Subcutaneous abdominal adipose tissue (tissue), 5 donors: ENCODE results near the gene OPCML.

Experiments used
- H3K27ac ChIP-seq: one replicate; pipeline ENCODE4 v1.7.0; 2013; ENCODE audit warnings: low read depth, mild to moderate bottlenecking, inconsistent platforms, low read length, moderate library complexity
- H3K27me3 ChIP-seq, 5 donors: one replicate each; pipeline ENCODE4 v1.7.0; 2013; ENCODE audit warnings: low read length in 5 of 5, inconsistent platforms in 1 of 5; ENCODE audit not compliant: control insufficient read depth in 5 of 5, insufficient read depth in 4 of 5
- H3K36me3 ChIP-seq, 5 donors: one replicate each; pipeline ENCODE4 v1.7.0; 2013; ENCODE audit warnings: low read length in 5 of 5; ENCODE audit not compliant: control insufficient read depth in 5 of 5, insufficient read depth in 5 of 5
- H3K4me1 ChIP-seq, 5 donors: one replicate each; pipeline ENCODE4 v1.7.0; 2013; ENCODE audit warnings: low read length in 5 of 5, mild to moderate bottlenecking in 3 of 5, moderate library complexity in 1 of 5; ENCODE audit not compliant: control insufficient read depth in 5 of 5, insufficient read depth in 5 of 5
- H3K4me3 ChIP-seq, 5 donors: one replicate each; pipeline ENCODE4 v1.7.0; 2013; ENCODE audit warnings: low read length in 5 of 5, low read depth in 1 of 5
- H3K9ac ChIP-seq, 5 donors: one replicate each; pipeline ENCODE4 v1.7.0; 2013; ENCODE audit warnings: low read length in 5 of 5, mild to moderate bottlenecking in 4 of 5, moderate library complexity in 3 of 5
- H3K9me3 ChIP-seq, 5 donors: one replicate each; pipeline ENCODE4 v1.7.0; 2013; ENCODE audit warnings: low read length in 5 of 5; ENCODE audit not compliant: control insufficient read depth in 5 of 5
- donor health status: healthy.
- donor health status: healthy.
- donor health status: healthy.
- donor health status: healthy.
- donor health status: healthy.

Gene OPCML

DNA sequence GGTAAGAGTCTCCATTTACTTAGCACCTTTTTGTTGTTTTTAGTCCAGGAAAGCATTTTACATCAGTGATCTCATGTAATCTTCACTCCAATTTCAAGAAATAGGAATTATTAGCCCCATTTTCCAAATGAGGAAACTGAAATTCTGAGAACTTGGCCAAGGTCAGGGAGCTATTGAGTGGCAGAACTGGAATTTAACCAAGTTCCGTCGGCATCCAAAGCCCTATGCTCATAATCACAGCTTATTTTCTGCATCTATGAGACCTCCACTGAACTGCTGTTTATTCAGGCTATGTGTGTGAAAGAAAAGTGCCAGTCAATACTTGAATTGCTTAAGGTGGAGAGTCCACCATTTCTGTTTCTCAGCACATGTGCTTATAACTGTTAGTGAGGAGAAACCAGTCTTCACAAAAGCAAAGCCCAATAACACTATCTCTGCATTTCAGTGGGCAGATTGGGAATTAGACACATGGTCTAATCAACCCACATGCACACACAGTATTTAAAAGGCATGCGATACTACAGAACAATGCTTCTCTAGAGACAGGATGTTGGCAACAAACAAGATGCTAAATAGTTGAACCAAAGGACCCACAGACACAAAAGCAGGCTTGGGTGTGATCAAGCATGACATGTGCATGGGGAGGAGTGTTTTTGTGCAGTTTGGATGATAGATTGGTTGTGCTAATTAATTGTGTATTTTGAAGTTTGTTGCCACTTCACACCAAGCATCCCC is 780.6 kb downstream of the OPCML start:
- Histone ChIP-seq H3K27ac (no peak overlapping the region), H3K4me1 (no peaks in the 10 kb centered on the region), H3K9me3 (peaks cover 0 to 2% (median 0%) of the 10 kb centered on the region in 5 donors), H3K27me3 (no peaks in the 10 kb centered on the region), H3K36me3 (no peaks in the 10 kb centered on the region), H3K4me3 (no peak overlapping the region), H3K9ac (no peak overlapping the region)

DNA sequence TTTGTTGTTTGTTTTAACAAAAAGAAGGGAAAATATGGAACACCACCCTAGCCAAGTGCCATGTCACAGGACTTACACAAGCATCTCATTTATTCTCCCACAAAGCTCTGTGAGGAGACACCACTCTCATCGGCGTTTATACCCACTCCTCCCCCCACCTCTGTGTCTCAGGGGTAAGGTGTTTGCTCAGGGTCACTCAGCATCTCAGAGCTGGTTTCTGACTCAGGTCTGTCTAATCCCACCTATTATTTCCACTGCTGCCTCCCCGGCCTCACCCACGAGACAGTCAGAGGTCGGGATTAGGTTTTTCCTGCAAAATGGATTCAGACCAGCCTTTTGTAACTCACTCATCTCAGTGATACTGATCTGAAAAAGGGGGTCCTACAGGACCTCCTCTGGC is 786.0 kb downstream of the OPCML start:
- H3K9ac ChIP-seq: no peak overlapping the region
- H3K27me3 ChIP-seq: no peaks in the 10 kb centered on the region
- H3K27ac ChIP-seq: no peak overlapping the region
- H3K36me3 ChIP-seq: no peaks in the 10 kb centered on the region
- no peaks in the 10 kb centered on the region for H3K4me1 ChIP-seq
- H3K4me3 ChIP-seq: no peak overlapping the region
- H3K9me3 ChIP-seq: no peaks in the 10 kb centered on the region

DNA sequence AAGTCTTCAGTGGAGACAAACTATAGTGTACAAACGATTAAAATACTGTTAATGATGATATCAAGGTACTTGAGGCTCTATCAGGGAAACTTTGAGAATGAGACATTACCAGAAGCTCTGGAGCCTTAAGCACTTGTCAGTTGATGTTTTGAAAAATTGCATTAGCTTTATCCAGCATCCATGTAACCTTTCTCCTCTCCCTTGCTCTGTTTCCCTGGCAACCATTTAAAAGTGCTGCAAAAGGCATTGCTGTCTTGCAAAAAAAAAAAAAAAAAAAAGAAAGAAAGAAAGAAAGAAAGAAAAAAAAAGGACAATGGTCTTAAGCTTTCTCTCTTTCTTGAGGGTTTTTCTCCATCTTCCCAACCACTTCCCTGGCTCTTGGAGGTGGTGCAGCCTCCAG is 787.0 kb downstream of the OPCML start:
- Histone ChIP-seq H3K9ac (no peak overlapping the region), H3K9me3 (no peaks in the 10 kb centered on the region), H3K27ac (no peak overlapping the region), H3K27me3 (no peaks in the 10 kb centered on the region), H3K4me3 (no peak overlapping the region), H3K36me3 (no peaks in the 10 kb centered on the region), H3K4me1 (no peaks in the 10 kb centered on the region)

DNA sequence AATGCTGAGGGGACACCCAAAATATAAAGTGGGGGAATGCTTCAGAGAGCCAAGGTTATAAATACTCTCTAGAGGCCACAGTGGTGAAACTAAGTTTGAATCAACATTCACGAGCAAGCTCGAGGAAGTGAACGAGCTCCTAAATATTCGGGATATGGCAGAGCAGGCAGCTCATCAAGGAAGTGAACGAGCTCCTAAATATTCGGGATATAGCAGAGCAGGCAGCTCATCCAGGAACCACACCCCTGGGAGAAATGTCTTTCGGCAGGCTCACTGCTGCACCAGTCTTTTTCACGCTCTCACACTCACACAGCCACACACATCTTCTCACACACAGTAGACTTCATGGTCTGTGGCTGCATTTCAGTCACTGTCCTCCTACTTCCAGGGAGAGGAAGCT is 787.5 kb downstream of the OPCML start:
- H3K4me3 ChIP-seq: no peak overlapping the region
- H3K27me3 ChIP-seq: no peaks in the 10 kb centered on the region
- no peak overlapping the region for H3K27ac ChIP-seq
- H3K9me3 ChIP-seq: no peaks in the 10 kb centered on the region
- H3K36me3 ChIP-seq: no peaks in the 10 kb centered on the region
- H3K9ac ChIP-seq: no peak overlapping the region
- no peaks in the 10 kb centered on the region for H3K4me1 ChIP-seq

DNA sequence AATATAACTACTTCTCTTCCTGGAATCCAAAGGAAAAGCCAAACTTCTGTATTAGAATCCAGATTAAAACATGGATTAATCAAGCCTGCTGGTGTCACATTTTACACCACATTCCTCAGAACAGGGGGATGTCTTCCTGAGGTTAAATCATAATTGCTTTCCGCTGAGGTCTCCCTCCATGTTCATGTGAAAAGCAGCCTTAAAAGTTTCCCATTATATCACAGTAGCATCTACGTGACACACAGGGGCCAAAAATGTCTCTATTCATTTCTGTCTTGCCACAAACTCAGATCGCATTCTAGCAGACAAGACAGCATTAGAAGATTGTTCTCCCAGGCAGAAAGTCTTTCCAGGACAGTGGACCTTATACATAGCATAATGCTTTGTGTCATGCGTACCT is 788.7 kb downstream of the OPCML start:
- no peak overlapping the region for H3K4me3 ChIP-seq
- no peaks in the 10 kb centered on the region for H3K9me3 ChIP-seq
- H3K27me3 ChIP-seq: no peaks in the 10 kb centered on the region
- H3K4me1 ChIP-seq: no peaks in the 10 kb centered on the region
- no peak overlapping the region for H3K27ac ChIP-seq
- H3K9ac ChIP-seq: no peak overlapping the region
- H3K36me3 ChIP-seq: no peaks in the 10 kb centered on the region

DNA sequence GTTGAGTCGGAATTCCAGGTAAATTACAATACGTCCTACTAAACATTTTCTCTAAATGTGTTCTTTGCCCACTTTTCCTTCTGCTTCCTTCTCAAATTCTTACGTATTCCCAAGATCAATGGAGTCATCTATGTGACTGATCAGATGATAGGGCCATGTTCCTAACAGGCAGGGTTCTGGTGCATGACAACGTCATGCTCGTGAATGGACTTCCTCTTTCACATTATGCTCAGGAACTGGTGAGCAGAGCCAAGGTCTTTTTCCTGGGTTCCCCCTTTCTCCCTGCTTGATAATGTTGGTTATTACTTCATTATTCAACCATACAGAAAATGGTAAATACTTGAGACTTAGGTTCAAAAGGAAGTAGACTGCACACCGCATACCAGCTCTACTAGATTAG is 789.4 kb downstream of the OPCML start:
- Histone ChIP-seq H3K4me3 (no peak overlapping the region), H3K27me3 (no peaks in the 10 kb centered on the region), H3K9me3 (no peaks in the 10 kb centered on the region), H3K4me1 (no peaks in the 10 kb centered on the region), H3K9ac (no peak overlapping the region), H3K36me3 (no peaks in the 10 kb centered on the region), H3K27ac (no peak overlapping the region)

DNA sequence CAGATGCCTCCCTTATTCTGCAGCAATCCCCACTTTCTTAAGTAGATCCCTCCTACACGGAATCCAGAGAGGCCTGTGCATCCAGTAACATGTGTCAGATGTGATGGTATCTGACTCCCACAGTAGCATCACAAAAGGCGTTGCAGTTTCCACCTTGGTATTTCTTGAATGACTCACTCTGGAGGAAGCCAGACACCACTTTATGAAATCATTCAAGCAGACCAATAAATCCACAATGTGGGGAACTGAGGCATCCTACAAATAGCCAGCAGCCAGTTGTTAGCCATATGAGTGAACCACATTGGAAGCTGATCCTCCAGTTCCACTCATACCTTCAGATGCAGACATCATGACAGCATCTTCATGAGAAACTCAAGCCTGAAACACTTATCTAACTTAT is 798.1 kb downstream of the OPCML start:
- Histone ChIP-seq H3K9me3 (no peaks in the 10 kb centered on the region), H3K27me3 (no peaks in the 10 kb centered on the region), H3K4me3 (no peak overlapping the region), H3K9ac (no peak overlapping the region), H3K4me1 (no peaks in the 10 kb centered on the region), H3K36me3 (no peaks in the 10 kb centered on the region), H3K27ac (no peak overlapping the region)

DNA sequence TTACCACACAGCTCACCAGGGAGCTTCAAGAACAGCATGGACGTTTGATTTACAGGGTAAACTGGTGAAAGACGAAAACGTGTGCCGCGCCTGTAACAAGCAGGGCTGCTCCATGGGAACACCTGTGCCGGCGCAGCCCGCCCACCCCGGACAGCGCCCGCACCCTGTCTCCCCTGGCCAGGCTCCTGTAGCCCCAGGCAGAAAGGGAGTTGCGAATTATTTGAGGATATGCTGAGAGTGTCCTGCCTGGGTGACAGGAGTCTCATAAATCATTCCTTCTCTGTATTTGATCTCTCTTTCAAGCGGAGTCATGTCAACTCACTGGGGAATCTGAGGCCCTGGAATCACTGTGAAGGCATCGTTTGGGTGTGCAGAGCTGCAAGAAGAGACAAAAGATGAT is 804.3 kb downstream of the OPCML start:
- no peaks in the 10 kb centered on the region for H3K4me1 ChIP-seq
- no peak overlapping the region for H3K4me3 ChIP-seq
- no peaks in the 10 kb centered on the region for H3K9me3 ChIP-seq
- no peak overlapping the region for H3K9ac ChIP-seq
- no peaks in the 10 kb centered on the region for H3K27me3 ChIP-seq
- no peaks in the 10 kb centered on the region for H3K36me3 ChIP-seq
- H3K27ac ChIP-seq: no peak overlapping the region

DNA sequence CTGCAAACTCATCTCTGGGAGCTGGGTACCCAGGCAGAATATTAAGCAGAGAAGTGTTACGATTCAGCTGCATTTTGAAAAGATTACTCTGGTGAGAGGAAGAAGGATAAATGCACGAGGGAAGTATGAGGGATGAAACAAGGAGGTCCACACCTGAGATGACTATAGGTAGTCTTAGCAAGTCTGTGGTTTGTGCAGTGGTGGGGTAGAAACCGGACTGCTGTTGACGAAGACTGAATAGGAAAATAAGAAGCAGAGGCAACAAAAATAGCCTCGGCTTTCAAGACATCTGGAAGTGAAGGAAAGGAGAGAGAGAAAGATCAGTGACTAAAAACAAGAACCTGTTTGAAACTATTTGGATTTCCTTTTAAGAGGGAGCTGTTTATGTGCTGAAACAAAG is 810.8 kb downstream of the OPCML start:
- Histone ChIP-seq H3K9ac (no peak overlapping the region), H3K36me3 (no peaks in the 10 kb centered on the region), H3K9me3 (no peaks in the 10 kb centered on the region), H3K27me3 (peaks cover 0 to 4% (median 0%) of the 10 kb centered on the region in 5 donors), H3K4me3 (no peak overlapping the region), H3K27ac (no peak overlapping the region), H3K4me1 (no peaks in the 10 kb centered on the region)

DNA sequence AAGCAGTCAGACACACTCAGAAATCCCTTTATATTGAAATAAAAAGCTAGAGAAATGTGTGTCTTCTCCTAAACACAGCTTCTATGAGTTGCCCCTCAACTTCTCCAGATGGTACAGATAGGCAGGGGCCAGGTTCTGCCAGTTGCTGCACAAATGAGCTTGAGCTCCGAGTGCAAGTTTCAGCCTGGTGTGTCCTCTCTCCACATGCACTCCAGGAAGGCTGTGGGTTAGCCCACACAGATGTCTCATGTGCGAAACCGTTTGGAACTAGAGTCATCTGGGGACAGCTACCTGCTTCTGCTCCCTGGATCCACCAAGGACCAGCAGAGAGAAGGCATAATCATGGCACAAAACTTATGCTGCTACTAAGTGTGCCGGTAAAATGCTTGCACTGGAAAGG is 812.6 kb downstream of the OPCML start:
- Histone ChIP-seq H3K9ac (no peak overlapping the region), H3K27ac (no peak overlapping the region), H3K9me3 (no peaks in the 10 kb centered on the region)

More for the DNA sequence above, 812.6 kb downstream of the OPCML start:
- Histone ChIP-seq H3K36me3 (no peaks in the 10 kb centered on the region), H3K4me1 (no peaks in the 10 kb centered on the region), H3K4me3 (no peak overlapping the region), H3K27me3 (peaks cover 0 to 4% (median 0%) of the 10 kb centered on the region in 5 donors)
